CD4-positive, CD25-positive, alpha-beta regulatory T cell (primary cell): Measurements from ENCODE around the gene CTBP2. TPM values are rescaled to one million over a fixed set of nuclear protein-coding genes. Genes with fewer than 3 reads are reported as not detected.

Experiments
- ATAC-seq, 2 donors: fragments of 150-1000 bp; cut with Tn5 transposase; one replicate each; pipeline ENCODE4 v1.10.0; 2021; ENCODE audit warnings: low read depth in 2 of 2, moderate number of reproducible peaks in 2 of 2, moderate library complexity in 1 of 2
- DNase-seq, 3 donors: peaks; one replicate each; pipeline versions ENCODE4 v3.0.0 to v3.0.0-alpha.2; 2012 to 2022; ENCODE audit warnings: mixed read lengths in 1 of 3
- H3K27ac ChIP-seq: one replicate; pipeline ENCODE4 v1.7.0; 2013; ENCODE audit warnings: mild to moderate bottlenecking, low read length; ENCODE audit not compliant: insufficient read depth, poor library complexity, severe bottlenecking
- H3K27me3 ChIP-seq: one replicate; pipeline ENCODE4 v1.7.0; 2013; ENCODE audit warnings: low read length; ENCODE audit not compliant: control insufficient read depth, insufficient read depth
- H3K36me3 ChIP-seq: one replicate; pipeline ENCODE4 v1.7.0; 2013; ENCODE audit warnings: mild to moderate bottlenecking, low read length, moderate library complexity; ENCODE audit not compliant: control insufficient read depth, insufficient read depth
- H3K4me1 ChIP-seq: 2 replicates; pipeline ENCODE4 v1.7.0; 2013; ENCODE audit warnings: mild to moderate bottlenecking, low read length; ENCODE audit not compliant: insufficient read depth, control insufficient read depth, poor library complexity, severe bottlenecking
- H3K4me3 ChIP-seq: one replicate; pipeline ENCODE4 v1.7.0; 2013; ENCODE audit warnings: low read depth, mild to moderate bottlenecking, low read length, moderate library complexity
- H3K9me3 ChIP-seq, 2 experiments: 1 replicate in 1 of 2; 2 replicates in 1 of 2; pipeline ENCODE4 v1.7.0; 2013; ENCODE audit warnings: low read length in 2 of 2, mild to moderate bottlenecking in 1 of 2, moderate library complexity in 1 of 2; ENCODE audit not compliant: control insufficient read depth in 2 of 2
- H3K27ac Mint-ChIP-seq, 3 donors: one replicate each; pipeline ENCODE4 v1.8.0; 2020 to 2022; ENCODE audit warnings: mild to moderate bottlenecking in 3 of 3, mixed read lengths in 3 of 3, moderate library complexity in 2 of 3
- H3K27me3 Mint-ChIP-seq: one replicate; pipeline ENCODE4 v1.8.0; 2022; ENCODE audit warnings: mild to moderate bottlenecking, mixed read lengths
- H3K36me3 Mint-ChIP-seq: one replicate; pipeline ENCODE4 v1.8.0; 2020; ENCODE audit warnings: mixed read lengths
- H3K4me1 Mint-ChIP-seq, 4 donors: one replicate each; pipeline ENCODE4 v1.8.0; 2020 to 2022; ENCODE audit warnings: mixed read lengths in 4 of 4, mild to moderate bottlenecking in 1 of 4
- H3K4me3 Mint-ChIP-seq, 4 donors: one replicate each; pipeline ENCODE4 v1.8.0; 2020 to 2022; ENCODE audit warnings: mild to moderate bottlenecking in 4 of 4, mixed read lengths in 4 of 4, moderate library complexity in 3 of 4
- H3K9me3 Mint-ChIP-seq, 7 donors: one replicate each; pipeline ENCODE4 v1.8.0; 2020 to 2022; ENCODE audit warnings: mixed read lengths in 7 of 7, mild to moderate bottlenecking in 3 of 7, moderate library complexity in 2 of 7
- polyA plus RNA-seq, 4 donors: library from polyadenylated mRNA; unstranded; fragments of 300-500 nt; fragmentation: Illumina TruSeq; gene quantifications; one replicate each; pipeline ENCODE4 v1.2.3, GENCODE V29; 2021
- total RNA-seq: library from RNA; stranded (reverse); gene quantifications from one replicate; pipeline ENCODE4 v1.2.3, GENCODE V29; 2022

CTBP2 gene
- total RNA-seq (0.49 TPM), polyA plus RNA-seq (under 1 TPM in 2 of 4 donors, not detected in 2; 0.10 to 0.13 TPM)

DNA sequence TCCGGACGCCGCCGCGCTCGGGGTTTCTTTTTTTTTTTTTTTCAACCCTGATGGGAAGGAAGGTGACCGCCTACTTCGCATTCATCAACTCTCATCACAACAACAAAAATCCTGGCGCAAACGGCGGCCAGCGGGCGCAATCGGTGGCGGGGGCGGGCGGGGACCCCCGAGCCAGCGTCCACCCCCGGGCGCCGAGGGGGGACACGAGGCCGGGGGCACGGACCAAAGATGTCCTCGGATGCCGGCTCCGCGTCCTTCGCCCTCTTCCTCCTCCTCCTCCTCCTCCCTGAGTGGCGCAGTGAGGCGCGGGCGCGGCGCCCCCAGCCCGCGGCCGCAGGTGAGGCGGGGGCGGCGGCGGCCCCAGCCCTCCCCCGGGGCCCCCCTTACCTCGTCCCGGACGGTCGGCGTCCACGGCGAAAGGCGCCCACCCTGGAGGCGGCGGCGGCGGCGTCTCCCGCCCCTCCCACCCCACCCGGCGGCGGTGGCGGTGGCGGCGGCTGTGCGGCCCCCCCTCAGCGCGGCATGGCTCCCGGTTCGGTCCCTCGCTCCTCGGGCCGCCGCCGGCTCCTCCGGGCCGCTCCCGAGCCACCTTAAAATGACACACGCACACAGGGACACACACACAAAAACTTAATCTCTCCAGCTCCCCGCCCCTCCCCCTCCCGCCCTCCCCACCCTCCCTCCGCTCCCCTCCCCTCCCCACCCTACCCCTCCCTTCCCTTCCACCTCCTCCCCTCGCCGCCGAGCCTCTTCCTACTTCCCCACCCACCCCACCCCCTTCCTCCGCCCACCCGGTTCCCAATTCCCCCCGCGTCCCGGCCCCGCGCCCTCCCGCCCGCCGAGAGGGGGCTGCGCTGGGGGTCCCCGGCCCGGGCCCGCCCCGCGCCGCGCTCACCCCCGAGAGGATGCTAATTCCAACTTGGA, at the start of gene CTBP2:
Gene CTBP2 (minus strand): TSS at position 632 of the 924 bp plus-strand sequence.
- H3K9me3 Mint-ChIP-seq, result peaks cover 0 to under 1% (median 0%) of the 10 kb centered on the region in 7 donors
- peaks cover 39% of the 10 kb centered on the region for H3K27me3 Mint-ChIP-seq
- H3K36me3 ChIP-seq, result no peaks in the 10 kb centered on the region
- peak within 1 kb of the TSS in 2 of 4 donors; percentile 43 to 68 for H3K4me3 Mint-ChIP-seq
- no peak within 1 kb of the TSS for H3K27ac ChIP-seq
- H3K4me3 ChIP-seq, result no peak within 1 kb of the TSS
- no peak for DNase-seq
- ATAC-seq, result no peak
- no peaks in the 10 kb centered on the region for H3K36me3 Mint-ChIP-seq
- peaks cover 26% of the 10 kb centered on the region for H3K27me3 ChIP-seq
- H3K4me1 ChIP-seq, result peaks cover 7% of the 10 kb centered on the region
- H3K4me1 Mint-ChIP-seq, result peaks cover 0 to 10% (median 5%) of the 10 kb centered on the region in 4 donors
- peak within 1 kb of the TSS in 1 of 3 donors; percentile 5 for H3K27ac Mint-ChIP-seq
- H3K9me3 ChIP-seq, result no peaks in the 10 kb centered on the region

DNA sequence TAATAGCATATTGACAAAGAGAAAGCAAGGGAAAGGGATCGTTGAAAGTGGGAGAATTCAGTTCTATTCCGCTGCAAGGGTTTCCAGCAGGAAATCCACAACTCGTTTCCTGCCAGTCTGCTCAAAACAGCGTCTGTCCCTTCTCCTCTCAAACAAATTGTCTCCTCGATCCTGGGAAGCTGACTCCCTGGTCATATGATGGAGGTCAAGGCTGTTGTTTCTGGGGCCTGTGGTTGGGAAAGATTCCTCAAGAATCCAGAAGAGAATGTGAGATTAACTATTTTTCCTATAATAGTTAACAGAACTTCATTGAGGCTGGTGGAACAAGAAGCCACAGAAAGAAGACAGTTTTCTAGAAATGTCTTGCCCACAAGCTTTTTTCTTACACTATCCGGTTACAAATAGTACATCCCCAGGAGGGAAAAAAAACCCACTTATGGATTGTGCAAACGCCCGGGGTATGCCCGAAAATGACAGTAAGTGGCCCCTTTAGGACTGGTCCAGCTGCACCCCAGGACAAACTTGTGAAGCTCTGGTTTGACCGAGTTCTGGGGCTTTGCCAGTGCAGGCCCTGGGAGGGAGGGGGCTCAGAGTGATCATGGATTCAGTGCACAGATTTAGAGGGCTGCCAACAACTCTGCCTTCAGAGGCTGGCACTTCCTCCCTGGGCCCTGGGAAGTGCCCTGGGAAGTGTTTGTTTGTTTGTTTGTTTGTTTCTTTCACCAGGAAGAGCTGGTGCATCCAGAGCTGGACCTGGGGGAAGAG, 49.4 kb upstream of the CTBP2 start:
- no peak for ATAC-seq
- H3K9me3 ChIP-seq, result no peaks in the 10 kb centered on the region
- no peaks in the 10 kb centered on the region for H3K27me3 ChIP-seq
- no peaks in the 10 kb centered on the region for H3K4me1 ChIP-seq
- no peak overlapping the region for H3K4me3 ChIP-seq
- Mint-ChIP-seq H3K9me3 (peaks cover 0 to 3% (median 0%) of the 10 kb centered on the region in 7 donors), H3K4me1 (no peaks in the 10 kb centered on the region), H3K4me3 (no peak overlapping the region), H3K36me3 (no peaks in the 10 kb centered on the region), H3K27ac (no peak overlapping the region), H3K27me3 (peaks cover 4% of the 10 kb centered on the region)
- DNase-seq, result no peak
- H3K27ac ChIP-seq, result no peak overlapping the region
- H3K36me3 ChIP-seq, result no peaks in the 10 kb centered on the region

DNA sequence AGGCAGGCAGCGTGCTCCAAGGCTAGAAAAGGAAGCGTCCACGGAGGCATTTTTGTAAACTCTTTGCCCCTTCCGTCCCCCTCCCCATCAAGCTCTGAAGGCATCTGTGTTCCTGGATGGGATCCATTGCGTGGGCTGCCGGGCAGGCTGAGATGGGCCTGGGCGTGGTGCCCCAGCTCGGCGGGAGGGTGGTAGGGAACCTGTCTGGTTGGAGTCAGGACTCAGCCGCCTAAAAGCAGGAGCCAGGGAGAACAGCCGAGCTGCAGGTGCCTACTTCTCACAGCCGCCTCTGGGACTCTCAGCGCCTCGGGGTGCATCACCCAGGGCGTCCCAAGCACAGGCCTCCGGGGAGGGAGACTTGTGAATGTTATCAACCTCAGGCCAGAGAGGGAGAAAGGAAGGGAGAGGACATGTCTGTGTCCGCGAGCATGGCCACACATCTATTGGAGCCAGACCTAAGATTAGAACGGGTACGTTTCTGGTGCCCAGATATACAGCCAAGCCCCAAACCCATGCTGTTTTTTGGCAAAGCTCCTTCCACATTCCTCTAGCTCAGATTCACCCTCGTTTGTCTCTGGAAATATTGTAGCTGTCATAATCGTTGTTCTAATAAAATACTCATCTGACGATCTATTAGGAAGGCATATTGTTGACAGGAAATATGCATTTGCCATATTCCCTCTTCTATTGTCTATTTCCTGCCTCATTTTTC, 48.6 kb upstream of the CTBP2 start:
- Mint-ChIP-seq H3K9me3 (peaks cover 0 to 3% (median 0%) of the 10 kb centered on the region in 7 donors), H3K27me3 (peaks cover 4% of the 10 kb centered on the region), H3K4me3 (no peak overlapping the region), H3K4me1 (no peaks in the 10 kb centered on the region), H3K27ac (no peak overlapping the region), H3K36me3 (no peaks in the 10 kb centered on the region)
- Histone ChIP-seq H3K27ac (no peak overlapping the region), H3K36me3 (no peaks in the 10 kb centered on the region), H3K9me3 (no peaks in the 10 kb centered on the region), H3K4me1 (no peaks in the 10 kb centered on the region), H3K27me3 (no peaks in the 10 kb centered on the region), H3K4me3 (no peak overlapping the region)
- ATAC-seq (no peak), DNase-seq (no peak)

DNA sequence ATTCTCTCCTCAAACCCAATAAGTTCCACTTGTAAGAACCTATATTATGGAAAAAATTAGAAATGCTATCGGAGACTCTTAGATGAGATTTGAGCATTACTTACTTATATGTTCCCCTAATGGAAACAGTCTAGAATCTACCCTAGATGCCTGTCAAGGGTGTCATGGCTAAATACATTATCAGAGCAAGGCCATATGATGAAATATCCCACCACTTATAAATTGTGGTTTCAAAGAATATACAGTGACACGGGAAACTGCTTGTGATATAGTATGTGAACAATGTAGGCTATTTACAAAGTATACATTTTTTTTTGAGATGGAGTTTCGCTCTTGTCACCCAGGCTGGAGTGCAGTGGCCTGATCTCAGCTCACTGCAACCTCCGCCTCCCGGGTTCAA, 46.3 kb upstream of the CTBP2 start:
- Mint-ChIP-seq H3K4me3 (no peak overlapping the region), H3K27ac (no peak overlapping the region), H3K36me3 (no peaks in the 10 kb centered on the region), H3K9me3 (peaks cover 0 to 3% (median 0%) of the 10 kb centered on the region in 7 donors), H3K4me1 (no peaks in the 10 kb centered on the region), H3K27me3 (peaks cover 4% of the 10 kb centered on the region)
- no peak for DNase-seq
- no peak overlapping the region for H3K4me3 ChIP-seq
- H3K9me3 ChIP-seq, result no peaks in the 10 kb centered on the region
- no peak overlapping the region for H3K27ac ChIP-seq
- H3K27me3 ChIP-seq, result no peaks in the 10 kb centered on the region
- no peak for ATAC-seq
- no peaks in the 10 kb centered on the region for H3K36me3 ChIP-seq
- no peaks in the 10 kb centered on the region for H3K4me1 ChIP-seq

DNA sequence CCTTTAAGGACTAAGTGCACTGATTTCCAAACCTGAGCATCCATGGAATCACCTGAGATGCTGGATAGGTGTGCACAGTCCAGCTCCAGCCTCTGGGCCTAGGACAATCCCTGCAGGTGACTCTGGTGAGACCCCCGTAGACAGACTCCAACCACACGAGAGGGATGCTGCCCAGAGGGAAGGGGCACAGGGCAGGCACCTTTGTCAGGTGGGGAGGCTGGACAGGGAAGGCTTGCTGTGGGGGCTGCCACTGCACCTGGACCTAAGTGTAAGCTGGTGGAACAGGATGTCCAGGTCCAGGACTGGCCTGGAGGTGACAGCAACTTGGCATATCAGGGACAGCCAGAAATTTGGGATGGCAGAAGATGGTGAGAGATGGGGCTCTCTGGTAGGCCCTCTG, 45.1 kb upstream of the CTBP2 start:
- H3K4me1 ChIP-seq, result no peaks in the 10 kb centered on the region
- no peaks in the 10 kb centered on the region for H3K36me3 ChIP-seq
- Mint-ChIP-seq H3K4me1 (no peaks in the 10 kb centered on the region), H3K4me3 (no peak overlapping the region), H3K27me3 (peaks cover 4% of the 10 kb centered on the region), H3K9me3 (no peaks in the 10 kb centered on the region), H3K36me3 (no peaks in the 10 kb centered on the region), H3K27ac (no peak overlapping the region)
- no peak overlapping the region for H3K4me3 ChIP-seq
- no peaks in the 10 kb centered on the region for H3K9me3 ChIP-seq
- DNase-seq, result no peak
- no peak overlapping the region for H3K27ac ChIP-seq
- ATAC-seq, result no peak
- H3K27me3 ChIP-seq, result no peaks in the 10 kb centered on the region

DNA sequence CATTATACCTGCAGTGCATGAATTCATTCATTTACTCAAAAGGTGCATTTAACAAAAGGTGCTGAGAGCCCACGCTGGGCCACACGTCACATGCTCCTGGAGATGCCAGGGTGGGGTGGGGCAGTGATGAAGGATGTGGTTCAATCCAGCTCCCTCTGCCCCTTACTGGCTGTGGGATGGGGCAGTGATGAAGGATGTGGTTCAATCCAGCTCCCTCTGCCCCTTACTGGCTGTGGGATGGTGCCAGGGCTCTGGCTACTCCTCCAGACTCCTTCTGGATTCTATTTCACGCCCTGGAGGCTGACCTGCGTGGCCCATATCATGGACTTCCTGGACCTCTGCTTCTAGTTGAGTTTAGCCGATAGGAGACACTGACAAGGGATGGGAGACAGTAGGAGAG, 44.0 kb upstream of the CTBP2 start:
- Mint-ChIP-seq H3K27ac (no peak overlapping the region), H3K9me3 (no peaks in the 10 kb centered on the region), H3K36me3 (no peaks in the 10 kb centered on the region), H3K4me1 (no peaks in the 10 kb centered on the region), H3K4me3 (no peak overlapping the region), H3K27me3 (peaks cover 4% of the 10 kb centered on the region)
- DNase-seq (no peak), ATAC-seq (no peak)
- H3K27ac ChIP-seq, result no peak overlapping the region
- no peaks in the 10 kb centered on the region for H3K9me3 ChIP-seq
- no peaks in the 10 kb centered on the region for H3K36me3 ChIP-seq
- H3K27me3 ChIP-seq, result peaks cover 2% of the 10 kb centered on the region
- H3K4me3 ChIP-seq, result no peak overlapping the region
- H3K4me1 ChIP-seq, result no peaks in the 10 kb centered on the region

DNA sequence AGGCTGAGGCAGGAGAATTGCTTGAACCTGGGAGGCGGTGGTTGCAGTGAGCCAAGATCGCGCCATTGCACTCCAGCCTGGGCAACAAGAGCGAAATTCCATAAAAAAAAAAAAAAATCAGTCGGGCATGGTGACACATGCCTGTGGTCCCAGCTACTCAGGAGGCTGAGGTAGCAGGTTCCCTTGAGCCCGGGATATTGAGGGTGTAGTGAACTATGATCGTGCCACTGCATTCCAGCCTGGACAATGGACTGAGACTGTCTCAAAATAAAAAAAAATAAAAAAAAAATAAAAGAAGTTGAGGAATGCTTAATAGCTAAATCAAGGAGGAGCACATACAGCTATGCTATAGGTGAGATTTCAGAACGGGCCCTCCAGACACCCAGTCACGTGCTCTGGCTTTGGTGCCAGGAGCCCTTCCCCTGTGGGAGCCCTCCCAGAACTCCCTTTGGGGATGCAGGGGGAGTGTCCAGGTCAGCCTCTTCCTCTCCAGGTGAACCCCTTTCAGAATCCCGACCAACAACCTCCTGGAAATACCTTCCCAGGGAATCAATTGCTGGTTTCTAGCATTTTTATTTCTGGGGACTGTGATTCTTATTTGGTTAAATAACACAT, 42.9 kb upstream of the CTBP2 start:
- Histone ChIP-seq H3K27ac (no peak overlapping the region), H3K4me3 (no peak overlapping the region), H3K36me3 (no peaks in the 10 kb centered on the region), H3K27me3 (peaks cover 2% of the 10 kb centered on the region), H3K9me3 (no peaks in the 10 kb centered on the region), H3K4me1 (no peaks in the 10 kb centered on the region)
- ATAC-seq (no peak), DNase-seq (no peak)
- H3K4me3 Mint-ChIP-seq, result no peak overlapping the region
- peaks cover 4% of the 10 kb centered on the region for H3K27me3 Mint-ChIP-seq
- no peaks in the 10 kb centered on the region for H3K9me3 Mint-ChIP-seq
- no peaks in the 10 kb centered on the region for H3K36me3 Mint-ChIP-seq
- no peak overlapping the region for H3K27ac Mint-ChIP-seq
- no peaks in the 10 kb centered on the region for H3K4me1 Mint-ChIP-seq
